MM.1S (cell line): ENCODE results near the gene AKAP8L.

Experiments used
- DNase-seq: peaks from one replicate; pipeline ENCODE4 v3.0.0-alpha.2; 2015
- H2AFZ ChIP-seq: fragments of 300-600 bp; sonication (generic); 2 replicates; pipeline ENCODE4 v1.6.0; 2016; ENCODE audit warnings: antibody characterized with exemption, low read length
- H3F3A ChIP-seq: fragments of 300-600 bp; sonication (generic); 2 replicates; pipeline ENCODE4 v1.6.1; 2016; ENCODE audit warnings: mild to moderate bottlenecking, antibody characterized with exemption, low read length, moderate library complexity, mixed read lengths; ENCODE audit not compliant: insufficient read depth
- H3K27ac ChIP-seq: fragments of 300-600 bp; sonication (generic); 2 replicates; pipeline ENCODE4 v1.5.1; 2016; ENCODE audit warnings: mild to moderate bottlenecking, low read length
- H3K27me3 ChIP-seq: fragments of 300-600 bp; sonication (generic); replicated peaks from 2 replicates; pipeline ENCODE4 v1.6.0; 2016; ENCODE audit warnings: low read length; ENCODE audit not compliant: insufficient read depth
- H3K36me3 ChIP-seq: fragments of 300-600 bp; sonication (generic); replicated peaks from 2 replicates; pipeline ENCODE4 v1.6.1; 2016; ENCODE audit warnings: mild to moderate bottlenecking, low read length, mixed read lengths; ENCODE audit not compliant: insufficient read depth
- H3K4me1 ChIP-seq: fragments of 300-600 bp; sonication (generic); 2 replicates; pipeline ENCODE4 v1.6.1; 2016; ENCODE audit warnings: low read length, mixed read lengths
- H3K4me2 ChIP-seq: fragments of 300-600 bp; sonication (generic); 2 replicates; pipeline ENCODE4 v1.6.0; 2016; ENCODE audit warnings: low read depth, low read length
- H3K4me3 ChIP-seq: fragments of 300-600 bp; sonication (generic); 2 replicates; pipeline ENCODE4 v1.5.1; 2016; ENCODE audit warnings: low read length, mixed read lengths
- H3K79me2 ChIP-seq: fragments of 300-600 bp; sonication (generic); 2 replicates; pipeline ENCODE4 v1.6.1; 2016; ENCODE audit warnings: mixed run types, low read length, mixed read lengths
- H3K9ac ChIP-seq: fragments of 300-600 bp; sonication (generic); 2 replicates; pipeline ENCODE4 v1.6.1; 2016; ENCODE audit warnings: low read length, mixed read lengths
- H3K9me2 ChIP-seq: fragments of 300-600 bp; sonication (generic); replicated peaks from 2 replicates; pipeline ENCODE4 v1.6.1; 2016; ENCODE audit warnings: mild to moderate bottlenecking, low read length, mixed read lengths; ENCODE audit not compliant: insufficient read depth
- H3K9me3 ChIP-seq: fragments of 300-600 bp; sonication (generic); replicated peaks from 2 replicates; pipeline ENCODE4 v1.6.1; 2016; ENCODE audit warnings: mild to moderate bottlenecking, low read length, mixed read lengths; ENCODE audit not compliant: insufficient read depth
- H4K20me1 ChIP-seq: fragments of 300-600 bp; sonication (generic); 2 replicates; pipeline ENCODE4 v1.6.1; 2016; ENCODE audit warnings: mild to moderate bottlenecking, low read length, moderate library complexity, mixed read lengths; ENCODE audit not compliant: insufficient read depth
- EZH2 ChIP-seq: fragments of 300-600 bp; sonication (generic); optimal IDR thresholded peaks from 2 replicates; pipeline ENCODE3; 2017; ENCODE audit warnings: low read depth, mild to moderate bottlenecking, antibody characterized with exemption, low read length, mixed read lengths
- EZH2phosphoT487 ChIP-seq: fragments of 300-600 bp; sonication (generic); IDR thresholded peaks from 2 replicates; pipeline ENCODE4 v1.6.1; 2018; ENCODE audit warnings: antibody characterized with exemption, low read length
- TF ChIP-seq, protein P1 (sequence below): fragments of 300-600 bp; sonication (generic); IDR thresholded peaks from 2 replicates; pipeline ENCODE4 v1.5.1; 2016; ENCODE audit warnings: antibody characterized with exemption, low read length, mixed read lengths

Gene AKAP8L

DNA sequence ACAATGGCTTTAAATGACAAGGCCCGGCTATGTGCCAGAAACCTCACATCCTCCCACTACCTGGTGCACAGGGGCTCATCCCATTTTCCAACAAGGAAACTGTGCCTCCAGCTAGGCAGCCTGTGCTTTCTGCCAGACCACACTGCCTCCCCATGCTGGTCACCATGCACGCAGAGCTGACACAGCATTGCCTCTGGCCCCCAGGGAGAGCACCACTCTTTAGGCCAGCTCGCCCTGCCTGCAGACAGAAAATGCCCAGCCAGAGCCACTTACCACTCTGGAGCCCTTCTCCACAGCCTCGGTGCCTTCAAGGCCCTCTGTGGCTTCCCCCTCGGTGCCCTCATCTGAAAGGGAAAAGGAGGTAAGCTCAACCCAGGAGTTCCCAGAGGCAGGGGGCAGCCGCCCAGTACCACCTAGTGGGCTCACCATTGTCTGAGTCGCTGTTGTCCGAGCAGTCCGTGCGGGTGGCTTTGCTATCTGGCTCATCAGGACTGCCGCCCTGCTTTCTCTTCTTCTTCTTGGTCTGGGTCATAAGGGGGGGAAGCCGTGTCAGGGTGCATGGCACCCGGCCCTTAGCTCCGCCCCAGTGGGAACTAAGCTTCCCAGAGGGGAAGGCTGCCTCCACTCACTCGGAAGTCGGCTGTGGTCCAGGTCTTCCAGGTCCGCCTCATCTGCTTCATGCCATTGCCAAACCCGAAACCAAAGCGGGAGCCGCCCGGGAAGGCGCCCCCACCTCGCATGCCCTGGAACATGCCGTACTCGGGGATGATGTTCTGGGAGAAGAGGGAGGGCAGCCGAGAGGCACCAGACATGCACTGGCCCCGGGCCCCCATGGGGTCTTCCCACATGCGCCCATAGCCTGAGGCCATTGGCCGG lies 18.0 kb downstream of the AKAP8L start:
- H3K27ac ChIP-seq, result no peak overlapping the region
- no peak overlapping the region for H3K4me3 ChIP-seq
- DNase-seq, result no peak
- no peaks in the 10 kb centered on the region for H3K27me3 ChIP-seq
- H4K20me1 ChIP-seq, result peaks cover 4% of the 10 kb centered on the region; the same call in 1 of the 2 replicates
- H3K4me1 ChIP-seq, result no peaks in the 10 kb centered on the region
- H3K9me2 ChIP-seq, result no peaks in the 10 kb centered on the region
- no peak overlapping the region for H3K4me2 ChIP-seq
- peaks cover 51% of the 10 kb centered on the region for H3K79me2 ChIP-seq
- no peak overlapping the region for H3K9ac ChIP-seq
- no peaks in the 10 kb centered on the region for H3K9me3 ChIP-seq
- no peaks in the 10 kb centered on the region; the same call in 1 of the 2 replicates for H3K36me3 ChIP-seq
- no peaks in the 10 kb centered on the region for H3F3A ChIP-seq
- H2AFZ ChIP-seq, result no peak overlapping the region
- TF ChIP-seq, protein P1, sequence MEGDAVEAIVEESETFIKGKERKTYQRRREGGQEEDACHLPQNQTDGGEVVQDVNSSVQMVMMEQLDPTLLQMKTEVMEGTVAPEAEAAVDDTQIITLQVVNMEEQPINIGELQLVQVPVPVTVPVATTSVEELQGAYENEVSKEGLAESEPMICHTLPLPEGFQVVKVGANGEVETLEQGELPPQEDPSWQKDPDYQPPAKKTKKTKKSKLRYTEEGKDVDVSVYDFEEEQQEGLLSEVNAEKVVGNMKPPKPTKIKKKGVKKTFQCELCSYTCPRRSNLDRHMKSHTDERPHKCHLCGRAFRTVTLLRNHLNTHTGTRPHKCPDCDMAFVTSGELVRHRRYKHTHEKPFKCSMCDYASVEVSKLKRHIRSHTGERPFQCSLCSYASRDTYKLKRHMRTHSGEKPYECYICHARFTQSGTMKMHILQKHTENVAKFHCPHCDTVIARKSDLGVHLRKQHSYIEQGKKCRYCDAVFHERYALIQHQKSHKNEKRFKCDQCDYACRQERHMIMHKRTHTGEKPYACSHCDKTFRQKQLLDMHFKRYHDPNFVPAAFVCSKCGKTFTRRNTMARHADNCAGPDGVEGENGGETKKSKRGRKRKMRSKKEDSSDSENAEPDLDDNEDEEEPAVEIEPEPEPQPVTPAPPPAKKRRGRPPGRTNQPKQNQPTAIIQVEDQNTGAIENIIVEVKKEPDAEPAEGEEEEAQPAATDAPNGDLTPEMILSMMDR, result no peak
- TF ChIP-seq EZH2, result no peak
- no peak for TF ChIP-seq EZH2phosphoT487

DNA sequence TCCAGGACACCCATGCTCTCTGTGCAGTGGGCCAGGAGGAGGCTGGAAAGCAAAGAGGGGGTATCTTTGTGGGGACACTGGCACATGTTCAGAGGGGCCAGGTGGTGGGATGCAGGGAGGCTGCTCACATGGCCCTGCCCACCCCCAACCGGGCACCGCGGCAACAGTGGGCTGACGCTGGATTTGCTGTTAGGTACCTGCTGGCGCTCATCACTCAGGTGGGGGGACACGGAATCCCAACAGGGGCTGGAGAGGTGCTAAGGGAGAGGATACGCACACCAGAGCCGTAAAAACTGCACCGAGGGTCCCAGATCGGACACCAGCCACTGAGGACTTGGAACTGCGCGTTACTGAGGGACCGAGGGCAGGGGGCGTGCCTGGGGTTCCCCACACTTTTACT lies 19.2 kb downstream of the AKAP8L start:
- no peak overlapping the region for H3K27ac ChIP-seq
- no peak for DNase-seq
- no peak overlapping the region for H3K4me3 ChIP-seq
- no peaks in the 10 kb centered on the region; the same call in 1 of the 2 replicates for H3K36me3 ChIP-seq
- H3K4me2 ChIP-seq, result no peak overlapping the region
- H3K4me1 ChIP-seq, result no peaks in the 10 kb centered on the region
- H3K79me2 ChIP-seq, result peaks cover 40% of the 10 kb centered on the region
- no peaks in the 10 kb centered on the region for H3K9me2 ChIP-seq
- H3K9me3 ChIP-seq, result no peaks in the 10 kb centered on the region
- no peaks in the 10 kb centered on the region for H3F3A ChIP-seq
- no peak overlapping the region for H3K9ac ChIP-seq
- no peak for TF ChIP-seq EZH2
- TF ChIP-seq, protein P1, result no peak
- TF ChIP-seq EZH2phosphoT487, result no peak
- peaks cover 1% of the 10 kb centered on the region; the same call in 1 of the 2 replicates for H4K20me1 ChIP-seq
- no peak overlapping the region for H2AFZ ChIP-seq
- H3K27me3 ChIP-seq, result no peaks in the 10 kb centered on the region

DNA sequence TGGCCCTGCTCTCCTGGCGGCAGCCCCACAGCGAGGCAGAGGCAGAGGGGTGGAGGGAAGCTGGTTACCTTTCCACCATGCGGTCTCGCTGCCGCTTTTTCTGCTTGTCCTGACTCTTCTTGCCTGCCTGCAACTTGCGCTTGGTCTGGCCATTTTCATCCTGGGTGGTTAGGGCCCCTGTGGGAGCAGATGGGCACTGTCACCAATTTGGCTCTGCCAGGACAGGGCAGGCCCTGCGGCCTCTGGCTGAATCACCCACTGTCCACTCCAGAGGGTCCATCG lies 19.6 kb downstream of the AKAP8L start:
- Histone ChIP-seq H3K4me3 (no peak overlapping the region), H3K27me3 (no peaks in the 10 kb centered on the region), H3F3A (no peaks in the 10 kb centered on the region), H3K4me1 (no peaks in the 10 kb centered on the region), H4K20me1 (no peaks in the 10 kb centered on the region), H3K36me3 (no peaks in the 10 kb centered on the region; the same call in 1 of the 2 replicates), H3K9ac (no peak overlapping the region), H3K9me3 (no peaks in the 10 kb centered on the region), H3K9me2 (no peaks in the 10 kb centered on the region), H3K4me2 (no peak overlapping the region), H3K27ac (no peak overlapping the region), H2AFZ (no peak overlapping the region), H3K79me2 (peaks cover 36% of the 10 kb centered on the region)
- TF ChIP-seq EZH2, result no peak
- no peak for TF ChIP-seq EZH2phosphoT487
- TF ChIP-seq, protein P1, result no peak
- DNase-seq, result no peak
